HG02981 (cell line): ENCODE results near the gene DHODH.

Experiments
- ATAC-seq: cut with Tn5 transposase; IDR thresholded peaks from one replicate; pipeline ENCODE4 v1.9.1; 2021; ENCODE audit warnings: mild to moderate bottlenecking, moderate library complexity; ENCODE audit not compliant: unreplicated experiment

The DHODH gene

DNA sequence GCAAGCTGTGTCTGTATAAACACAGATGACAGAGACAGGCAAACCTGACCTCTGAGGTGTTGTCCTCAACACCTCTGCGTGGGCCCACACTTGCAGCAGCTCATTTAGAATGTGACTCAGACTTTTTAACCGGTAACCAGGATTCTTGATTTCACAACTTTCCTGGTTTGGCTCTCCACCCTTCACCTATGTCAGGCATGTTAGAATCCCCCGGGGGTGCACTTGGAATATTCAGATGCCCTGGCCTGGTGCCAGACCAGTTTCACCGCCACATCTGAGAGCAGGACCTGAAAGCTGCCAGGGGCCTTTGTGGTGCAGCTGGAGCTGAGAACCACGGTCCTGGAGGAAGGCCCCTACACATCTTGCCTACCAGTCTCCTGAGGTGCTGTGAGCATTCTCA is 4.8 kb downstream of the DHODH start:
- no peak for ATAC-seq

DNA sequence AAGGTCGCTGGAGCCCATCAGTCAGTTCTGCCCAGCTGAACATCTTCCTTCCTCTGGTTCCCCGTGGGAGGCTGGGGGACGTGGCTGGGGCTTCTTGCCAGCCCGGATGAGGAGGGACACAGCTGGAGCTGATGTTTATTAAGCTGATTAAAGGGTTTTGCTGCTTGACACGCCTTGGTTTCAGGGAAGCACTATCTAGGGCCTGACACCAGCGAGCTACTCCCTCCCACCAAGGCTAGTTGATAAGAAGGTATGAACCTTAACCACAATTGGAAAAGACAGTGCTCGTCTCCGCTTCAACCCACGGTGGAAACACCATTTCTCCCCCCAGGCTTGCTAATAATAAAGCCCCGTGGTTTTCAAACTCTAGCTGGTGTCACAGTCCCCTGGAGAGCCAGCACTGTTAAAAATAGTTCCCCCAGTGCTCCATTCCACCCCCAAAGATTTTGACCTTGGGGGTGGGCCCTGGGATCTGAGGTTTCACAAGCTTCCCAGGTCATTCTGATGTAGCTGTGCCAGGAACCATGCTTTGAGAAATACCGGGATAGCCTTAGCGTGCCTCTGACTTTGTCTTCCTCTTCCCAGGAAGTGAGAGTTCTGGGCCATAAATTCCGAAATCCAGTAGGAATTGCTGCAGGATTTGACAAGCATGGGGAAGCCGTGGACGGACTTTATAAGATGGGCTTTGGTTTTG is 5.5 kb downstream of the DHODH start:
- ATAC-seq = no peak

DNA sequence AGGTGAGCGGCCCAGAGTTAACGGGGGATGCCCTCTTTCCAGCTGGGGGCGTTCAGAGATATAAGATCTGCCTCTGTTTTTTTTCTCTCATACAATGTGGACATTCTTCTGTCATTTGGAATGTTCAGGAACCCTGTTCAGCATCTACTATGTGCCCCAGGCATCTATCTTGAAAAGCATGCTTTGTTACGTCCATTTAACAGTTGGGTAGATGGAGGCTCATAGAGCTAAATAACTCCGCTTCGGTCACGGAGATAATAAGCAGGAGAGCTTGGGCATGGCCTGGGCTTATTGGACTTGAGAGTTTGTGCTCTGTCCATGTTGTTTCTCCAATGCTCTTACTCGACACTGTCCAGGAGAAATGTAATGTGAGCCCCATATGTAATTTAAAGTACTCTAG is 6.1 kb downstream of the DHODH start:
- no peak for ATAC-seq

- no peak for ATAC-seq
Observed at GRCh38 chr16:72015124-72015523, 6.6 kb downstream of the DHODH start.

DNA sequence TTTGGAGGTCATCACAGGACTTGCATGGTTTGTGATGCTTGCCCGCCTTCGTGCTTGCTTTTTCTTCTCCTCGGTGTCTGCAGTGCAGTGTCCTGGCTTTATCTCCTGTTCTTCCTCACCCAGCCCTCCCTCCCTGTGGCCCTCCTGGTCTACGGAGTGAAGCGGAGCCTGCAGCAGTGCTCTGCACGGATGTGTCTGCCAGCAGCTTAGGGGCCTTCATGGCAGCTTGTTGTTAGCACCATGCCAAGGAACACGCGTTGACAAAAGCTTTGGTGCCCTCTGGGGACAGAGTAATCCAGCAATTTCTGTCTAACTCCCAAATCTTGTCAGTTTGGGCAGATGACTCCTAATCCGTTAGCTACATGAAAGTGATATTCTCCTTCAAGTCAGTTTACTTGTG is 9.9 kb downstream of the DHODH start:
- ATAC-seq = no peak

GRCh38 chr16:72021043-72021442 is 12.5 kb downstream of the DHODH start:
- ATAC-seq = no peak

- no peak for ATAC-seq
Observed at GRCh38 chr16:72022127-72022526, 13.6 kb downstream of the DHODH start.

- ATAC-seq = no peak
Observed at GRCh38 chr16:72023962-72024361, 15.4 kb downstream of the DHODH start.

DNA sequence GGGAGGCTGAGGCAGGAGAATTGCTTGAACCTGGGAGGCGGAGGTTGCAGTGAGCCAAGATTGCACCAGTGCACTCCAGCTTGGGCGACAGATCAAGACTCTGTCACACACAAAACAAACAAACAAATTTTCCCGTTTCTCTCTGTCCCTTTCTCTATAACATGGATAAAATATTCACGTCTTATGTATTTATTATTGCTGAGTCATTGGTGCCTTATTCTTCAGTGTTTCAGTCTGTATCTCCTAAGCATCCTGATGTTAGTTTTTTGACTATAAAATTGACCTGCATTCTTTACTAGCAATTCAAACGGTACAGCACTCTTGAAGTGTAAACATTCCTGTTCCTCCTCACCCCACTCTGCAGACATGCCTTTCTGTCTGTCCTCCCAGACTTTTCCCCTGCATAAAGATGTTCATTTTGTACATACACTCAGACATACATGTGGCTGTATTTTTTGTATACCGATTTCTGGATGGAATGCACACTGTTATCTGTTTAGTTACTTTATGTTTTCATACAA is 16.4 kb downstream of the DHODH start:
- no peak for ATAC-seq

- no peak for ATAC-seq
Observed at GRCh38 chr16:72025404-72026114, 17.0 kb downstream of the DHODH start.

DNA sequence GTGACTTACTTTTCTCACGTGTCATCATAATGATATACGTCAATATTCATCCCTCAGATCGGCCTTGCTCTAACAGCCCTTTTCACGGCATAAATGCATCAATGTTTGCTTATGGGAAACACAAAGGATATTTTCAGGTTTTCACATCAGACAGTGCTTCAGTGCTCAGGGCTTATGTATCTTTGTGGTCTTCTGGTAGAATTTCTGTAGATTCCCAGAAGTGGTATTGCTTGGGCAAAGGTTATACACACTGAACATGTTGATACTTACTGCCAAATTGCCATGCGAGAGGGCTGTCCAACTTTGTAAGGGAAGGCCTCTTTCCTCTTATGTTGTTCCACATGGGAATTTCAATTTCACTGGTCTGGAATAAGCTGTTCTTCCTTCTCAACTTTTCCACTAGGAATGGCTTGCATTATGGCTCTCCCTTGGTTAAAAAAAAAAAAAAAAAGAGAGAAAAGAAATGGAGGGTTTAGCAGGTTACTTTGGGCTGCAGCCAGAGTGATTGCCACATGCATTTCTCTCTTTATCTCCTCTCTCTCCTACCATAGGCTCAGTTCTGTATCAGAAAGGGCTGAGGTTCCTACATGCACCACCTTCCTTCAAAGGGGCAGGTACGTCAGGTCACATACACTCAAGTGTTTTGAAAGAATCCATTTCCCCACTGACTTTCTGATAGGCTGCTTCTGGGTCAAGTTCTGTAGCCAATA is 19.3 kb downstream of the DHODH start:
- no peak for ATAC-seq

DNA sequence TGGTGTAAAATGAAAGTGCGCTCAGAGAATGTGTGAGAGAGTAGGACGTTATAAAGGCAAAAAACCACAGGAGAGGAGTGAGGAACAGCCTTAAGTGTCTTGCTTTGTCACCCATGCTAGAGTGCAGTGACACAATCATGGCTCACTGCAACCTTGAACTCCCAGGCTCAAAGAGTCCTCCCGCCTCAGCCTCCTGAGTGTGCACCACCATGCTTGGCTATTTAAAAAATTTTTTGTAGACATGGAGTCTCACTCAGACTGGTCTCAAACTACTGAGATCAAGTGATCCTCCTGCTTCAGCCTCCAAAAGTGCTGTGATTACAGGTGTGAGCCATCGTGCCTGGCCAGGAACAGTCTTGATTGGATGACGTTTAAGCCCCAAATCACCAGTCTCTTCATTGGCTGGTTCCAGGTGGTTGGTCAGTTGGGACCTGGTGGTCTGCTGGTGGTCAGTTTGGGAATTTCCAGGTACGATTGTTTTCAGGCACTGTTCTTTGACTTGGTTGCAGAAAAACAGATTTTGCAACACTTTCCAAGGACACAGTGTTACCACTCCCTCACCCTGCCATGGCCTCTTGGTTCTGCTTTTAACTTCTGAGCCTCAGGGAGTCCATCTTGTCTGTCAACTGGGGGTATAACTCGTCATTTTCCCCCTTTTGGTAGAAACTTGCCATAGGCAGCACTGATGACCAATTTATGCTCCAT is 21.2 kb downstream of the DHODH start:
- ATAC-seq = no peak

DNA sequence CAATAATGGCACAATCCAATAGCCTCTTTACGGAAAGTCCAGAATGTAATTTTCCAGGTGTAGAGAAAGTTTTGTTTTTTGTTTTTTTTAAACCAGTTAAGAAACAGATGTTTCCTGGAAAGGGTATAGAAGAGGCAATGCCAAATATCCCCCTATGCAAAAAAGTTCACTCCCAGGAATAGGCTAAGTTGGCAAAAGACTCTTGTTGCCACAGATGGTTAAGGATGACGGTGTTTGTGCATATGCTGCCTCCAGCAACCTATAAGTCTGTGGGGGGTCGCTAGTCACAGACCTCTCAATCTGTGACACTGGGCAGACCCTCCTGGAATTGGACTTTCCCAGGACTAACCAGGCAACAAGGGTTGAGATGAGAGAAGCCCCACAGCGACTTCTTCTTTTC is 24.9 kb downstream of the DHODH start:
- no peak for ATAC-seq

DNA sequence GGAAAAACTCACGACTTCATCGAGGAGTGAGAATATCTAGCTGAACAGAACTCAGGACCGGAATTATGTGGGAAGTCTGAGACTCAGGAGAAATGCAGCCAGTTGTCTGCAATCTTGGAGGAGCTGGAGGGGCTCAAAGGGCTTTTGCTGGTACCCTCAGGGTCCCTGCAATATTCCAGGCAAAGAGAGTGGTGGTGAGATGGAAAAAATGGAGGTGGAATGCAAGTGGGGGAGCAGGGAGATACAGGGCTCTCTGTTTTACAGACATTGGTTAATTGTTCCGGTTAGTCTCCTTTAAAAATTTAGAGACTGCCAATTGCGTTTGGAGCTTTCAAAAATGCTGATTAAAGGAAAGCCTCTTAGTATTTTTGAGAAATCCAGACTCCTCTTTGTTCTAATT is 27.6 kb downstream of the DHODH start:
- no peak for ATAC-seq

DNA sequence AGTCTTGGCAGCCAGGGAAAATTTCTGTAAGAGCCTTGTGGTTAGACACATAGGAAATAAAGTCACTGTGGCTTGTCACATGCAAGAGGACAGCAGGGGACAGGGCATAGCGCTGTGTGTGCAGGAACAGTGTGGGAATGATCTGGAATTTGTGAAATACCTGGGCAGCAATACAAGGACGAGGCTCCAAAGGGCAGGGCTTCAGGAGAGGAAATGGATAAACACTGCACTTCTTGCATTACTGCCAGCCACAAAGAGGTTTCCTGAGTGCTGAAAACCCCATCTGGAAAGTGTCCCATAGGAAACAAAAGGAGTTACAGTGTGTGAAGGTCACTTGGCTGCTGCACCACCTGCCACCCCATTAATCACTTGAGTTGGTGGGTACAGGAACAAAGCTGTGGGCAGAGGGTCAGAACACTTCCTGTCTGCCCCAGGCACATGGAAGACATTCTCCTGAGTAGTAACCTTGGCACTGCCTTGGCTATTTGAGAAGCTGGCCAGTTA is 33.7 kb downstream of the DHODH start:
- no peak for ATAC-seq

GRCh38 chr16:72043058-72043457 is 34.5 kb downstream of the DHODH start:
- no peak for ATAC-seq

- no peak for ATAC-seq
Observed at GRCh38 chr16:72043539-72043938, 35.0 kb downstream of the DHODH start.

DNA sequence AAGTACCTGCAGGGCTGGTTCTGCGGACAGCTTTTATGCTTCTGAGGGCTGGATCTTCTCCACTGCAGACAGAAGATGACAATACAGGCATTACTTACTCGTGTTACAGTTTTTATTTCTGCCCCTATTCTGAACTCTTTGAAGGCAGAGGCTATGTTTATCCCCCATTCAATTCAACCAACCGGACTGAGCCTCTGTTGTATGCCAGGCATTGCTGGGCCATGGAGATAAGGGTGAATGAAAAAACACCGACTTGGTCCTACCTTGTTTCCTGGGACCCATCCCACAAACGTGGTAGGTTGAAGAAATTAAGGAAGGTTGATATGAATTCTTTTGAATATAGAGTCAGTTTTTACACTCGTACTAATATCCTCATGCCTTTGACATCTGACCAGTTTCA is 35.8 kb downstream of the DHODH start:
- ATAC-seq = no peak

GRCh38 chr16:72044825-72045359 is 36.3 kb downstream of the DHODH start:
- ATAC-seq = no peak

- no peak for ATAC-seq
Observed at GRCh38 chr16:72049110-72049509, 40.6 kb downstream of the DHODH start.
